AG08396 (cell line): Measurements from ENCODE around the gene ADORA2B.
"Not testable (repeated sequence)": the region's sequence is repeated elsewhere in the genome, so short reads cannot be mapped to it uniquely, and the experiment has no call there.

Experiments
- DNase-seq: peaks from one replicate; pipeline ENCODE4 v3.0.0; 2012; ENCODE audit warnings: low spot score, mixed read lengths

Gene ADORA2B

DNA sequence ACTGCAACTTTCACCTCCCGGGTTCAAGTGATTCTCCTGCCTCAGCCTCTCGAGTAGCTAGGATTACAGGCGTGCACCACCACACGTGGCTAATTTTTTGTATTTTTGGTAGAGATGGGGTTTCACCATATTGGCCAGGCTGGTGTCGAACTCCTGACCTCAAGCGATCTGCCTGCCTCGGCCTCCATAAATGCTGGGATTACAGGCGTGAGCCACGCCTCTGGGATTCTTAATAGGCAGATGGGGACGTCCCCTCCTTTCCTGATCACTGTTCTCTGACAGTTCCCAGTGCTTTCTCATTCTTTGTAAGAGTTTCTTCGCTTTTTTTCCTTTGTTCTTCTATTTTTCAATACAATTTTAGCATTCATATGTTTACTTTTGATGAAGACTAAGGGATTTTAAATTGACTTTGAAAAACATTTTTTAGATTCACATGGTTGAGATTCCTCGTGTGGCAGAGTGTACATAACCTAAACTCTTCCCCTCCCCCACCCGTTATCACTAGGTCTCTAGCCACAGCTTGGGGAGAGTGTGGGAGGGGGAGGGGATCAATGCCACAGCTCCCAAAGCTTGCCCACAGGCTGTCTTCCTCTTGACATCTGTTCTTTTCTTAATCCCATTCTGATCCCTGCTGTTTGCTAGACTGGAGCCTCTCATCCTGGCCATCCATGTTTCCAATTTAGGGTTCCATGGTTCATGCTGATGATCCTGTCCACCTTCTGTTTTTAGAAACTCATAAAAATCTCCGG, 11.0 kb downstream of the ADORA2B start:
- DNase-seq, result no peak

DNA sequence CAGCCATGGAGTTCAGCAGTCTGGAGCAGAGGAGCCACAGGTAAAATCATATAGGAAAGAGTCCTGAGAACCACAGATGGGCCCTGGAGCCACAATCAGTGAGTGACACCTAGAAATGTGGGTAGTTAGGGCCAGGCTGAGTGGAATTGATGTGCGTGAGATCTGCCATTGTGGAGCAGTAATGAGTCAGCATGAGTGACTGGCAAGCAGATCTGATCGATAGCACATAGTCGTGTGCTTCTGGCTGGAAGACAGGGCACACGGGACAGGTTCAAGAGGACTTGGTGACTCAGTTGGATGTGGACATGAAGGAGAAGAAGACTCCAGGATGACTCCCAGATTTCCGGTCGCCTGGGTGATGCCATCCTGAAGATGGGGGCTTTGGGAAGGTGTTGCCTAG, 12.3 kb downstream of the ADORA2B start:
- DNase-seq, result no peak

DNA sequence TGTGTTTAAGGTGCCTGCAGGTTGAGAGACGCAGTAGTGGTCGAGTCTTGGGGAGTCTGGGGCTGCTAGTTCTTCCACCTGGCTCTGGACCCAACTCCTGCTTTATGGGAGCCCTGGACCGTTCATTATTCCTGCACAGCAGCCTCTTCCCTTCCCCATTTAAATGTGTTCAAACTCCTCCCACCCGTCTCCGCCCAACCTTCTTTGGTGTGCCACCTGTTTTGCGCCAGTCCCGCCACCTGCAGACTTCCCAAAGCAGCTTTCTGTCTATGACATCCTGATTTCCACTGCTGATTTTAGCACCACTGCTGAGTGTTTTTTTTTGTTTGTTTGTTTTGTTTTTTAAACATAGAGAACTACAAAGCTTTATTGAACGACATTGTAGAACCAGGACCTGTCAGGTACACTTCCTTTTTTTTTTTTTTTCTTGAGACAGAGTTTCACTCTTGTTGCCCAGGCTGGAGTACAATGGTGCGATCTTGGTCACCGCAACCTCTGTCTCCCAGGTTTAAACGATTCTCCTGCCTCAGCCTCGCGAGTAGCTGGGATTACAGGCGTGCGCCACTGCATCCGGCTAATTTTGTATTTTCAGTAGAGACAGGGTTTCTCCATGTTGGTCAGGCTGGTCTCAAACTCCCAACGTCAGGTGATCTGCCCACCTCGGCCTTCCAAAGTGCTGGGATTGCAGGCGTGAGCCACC, 12.8 kb downstream of the ADORA2B start:
- DNase-seq, result no peak

DNA sequence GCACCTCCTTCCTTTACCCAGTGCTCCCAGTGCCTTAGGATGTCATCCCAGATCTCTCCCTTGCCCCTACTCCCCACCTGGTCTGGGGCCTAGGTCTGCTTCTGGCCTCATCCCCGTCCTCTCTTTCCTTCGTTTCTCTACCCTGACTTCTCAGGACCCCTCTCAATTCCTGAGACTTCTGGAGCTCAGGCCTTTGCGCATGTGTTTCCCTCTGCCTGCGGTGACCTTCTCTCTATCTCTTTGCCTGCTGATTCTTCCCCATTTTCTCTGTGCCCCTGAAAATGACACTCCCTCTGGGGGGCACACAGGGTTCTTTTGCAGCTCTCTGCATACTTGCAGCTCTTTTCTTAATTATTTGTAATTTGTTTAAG, 13.5 kb downstream of the ADORA2B start:
- no peak for DNase-seq

DNA sequence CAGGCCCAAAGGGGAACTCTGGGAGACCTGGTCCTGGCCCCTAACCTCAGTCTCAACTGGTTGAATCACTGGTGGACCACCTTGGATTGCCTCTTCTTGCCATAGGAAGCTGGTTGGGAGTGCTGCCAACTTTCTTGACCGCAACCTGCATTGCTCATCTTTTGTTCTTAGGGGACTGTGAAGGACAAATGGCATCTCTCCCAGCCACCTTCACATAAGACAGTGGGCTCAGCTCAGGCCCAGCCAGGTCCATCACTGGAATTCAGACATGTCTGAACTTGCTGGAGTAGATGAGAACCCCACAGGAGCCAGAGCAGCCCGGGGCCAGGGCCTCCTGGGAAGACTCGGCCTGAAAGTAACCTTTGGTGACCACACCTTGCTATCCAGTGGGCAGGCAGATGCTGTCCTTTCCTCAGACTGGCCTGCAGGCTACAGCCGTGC, 18.8 kb downstream of the ADORA2B start:
- no peak for DNase-seq

DNA sequence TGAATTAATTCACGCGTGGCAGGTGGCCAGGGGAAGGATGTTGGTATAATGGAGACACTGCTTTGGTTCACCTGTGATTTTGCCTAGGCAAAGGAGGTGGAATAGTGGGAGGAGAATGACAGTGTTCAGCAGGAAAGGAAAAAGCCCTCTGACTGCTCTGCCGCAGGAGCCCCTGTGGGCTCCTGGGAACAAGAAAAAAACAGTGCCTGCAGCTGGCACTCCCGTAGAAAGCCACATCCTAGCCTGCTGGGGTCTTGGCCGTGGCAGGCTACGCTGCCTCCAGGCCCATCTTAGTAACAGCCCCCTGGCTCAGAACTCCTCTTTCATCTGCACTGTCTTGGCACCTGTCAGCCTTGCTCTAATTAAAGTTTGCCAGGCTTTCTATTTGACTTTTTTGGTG, 20.6 kb downstream of the ADORA2B start:
- no peak for DNase-seq

DNA sequence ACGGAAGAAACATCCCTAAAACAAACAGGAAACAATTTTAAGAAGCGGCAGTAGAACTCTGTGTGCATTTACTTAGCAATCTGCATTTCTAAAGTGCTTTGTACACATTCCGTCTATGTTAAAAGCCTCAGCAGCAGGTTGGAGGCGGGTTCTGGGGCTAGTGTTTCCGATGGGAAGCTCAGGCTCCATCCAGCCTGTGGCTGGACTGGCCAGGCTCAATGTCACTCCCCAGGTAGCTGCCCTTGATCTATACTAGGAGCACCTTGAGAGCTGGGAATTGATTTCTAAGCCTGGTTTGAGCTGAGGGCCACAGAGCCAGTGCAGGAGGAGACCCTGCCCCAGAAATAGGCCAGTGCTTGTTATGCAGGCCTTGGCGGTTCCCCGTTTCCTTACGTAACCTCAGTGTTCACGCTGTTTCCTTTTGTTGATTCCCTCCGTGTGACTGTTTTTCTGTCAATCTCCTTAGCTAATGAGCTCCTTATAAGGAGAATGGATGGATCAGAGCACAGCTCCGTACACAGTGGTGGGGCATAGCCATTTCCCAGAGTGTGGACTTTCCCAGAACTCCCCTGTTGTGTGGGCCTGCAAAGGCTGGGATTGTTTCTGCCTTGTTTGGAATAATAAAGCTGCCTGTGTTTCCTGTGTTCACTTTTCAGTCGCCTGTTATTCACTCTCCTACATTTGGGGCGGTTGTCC, 21.4 kb downstream of the ADORA2B start:
- DNase-seq, result no peak

DNA sequence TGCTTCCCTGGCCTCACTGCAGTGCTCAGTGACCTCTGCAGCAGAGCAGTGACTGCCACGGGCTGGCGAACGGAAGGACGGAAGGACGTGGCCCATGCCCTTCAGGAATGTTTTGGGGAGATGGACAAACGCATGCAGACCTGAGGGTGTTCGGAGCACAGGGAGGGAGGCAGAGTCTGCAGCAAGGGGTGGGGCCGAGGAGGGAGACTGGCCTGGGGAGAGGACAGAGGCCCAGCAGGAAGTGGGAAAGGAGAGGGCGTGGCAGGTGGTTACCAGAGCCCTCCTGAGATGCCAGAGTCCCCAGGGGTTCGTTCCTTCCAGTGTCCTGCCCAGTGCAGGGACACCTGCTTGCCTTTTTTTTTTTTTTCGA, 21.9 kb downstream of the ADORA2B start:
- DNase-seq, result no peak

DNA sequence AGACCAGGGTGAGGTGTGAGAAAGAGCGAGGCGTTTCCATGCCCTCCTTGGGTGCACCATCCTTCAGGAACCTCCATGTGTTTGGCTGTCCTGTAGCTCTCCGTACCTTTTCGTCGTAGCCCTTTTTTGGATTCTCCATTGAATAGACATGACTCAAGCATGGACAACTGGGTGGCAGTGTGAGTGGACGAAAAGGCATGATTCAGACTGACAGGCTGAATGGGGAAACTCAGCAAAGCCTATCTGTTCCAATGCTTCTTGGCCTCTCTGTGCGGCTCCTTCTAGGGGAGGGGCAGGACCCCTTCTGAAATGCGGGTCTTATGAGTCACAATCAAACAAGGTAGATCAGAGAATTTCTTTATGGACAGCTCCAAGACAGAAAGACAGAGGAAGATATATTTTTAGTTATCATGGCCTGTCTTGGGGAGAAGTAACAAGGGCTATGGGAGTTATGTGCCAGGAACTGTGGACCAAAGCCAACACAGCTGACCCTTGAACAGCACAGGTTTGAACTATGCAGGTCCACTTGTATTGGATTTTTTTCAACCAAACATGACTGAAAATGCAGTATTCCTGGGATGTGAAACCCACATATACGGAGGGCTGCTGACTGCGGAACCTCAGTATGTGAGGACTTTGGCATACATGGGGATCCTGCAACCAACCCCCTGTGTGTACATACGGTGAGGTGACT, 22.9 kb downstream of the ADORA2B start:
- no peak for DNase-seq

DNA sequence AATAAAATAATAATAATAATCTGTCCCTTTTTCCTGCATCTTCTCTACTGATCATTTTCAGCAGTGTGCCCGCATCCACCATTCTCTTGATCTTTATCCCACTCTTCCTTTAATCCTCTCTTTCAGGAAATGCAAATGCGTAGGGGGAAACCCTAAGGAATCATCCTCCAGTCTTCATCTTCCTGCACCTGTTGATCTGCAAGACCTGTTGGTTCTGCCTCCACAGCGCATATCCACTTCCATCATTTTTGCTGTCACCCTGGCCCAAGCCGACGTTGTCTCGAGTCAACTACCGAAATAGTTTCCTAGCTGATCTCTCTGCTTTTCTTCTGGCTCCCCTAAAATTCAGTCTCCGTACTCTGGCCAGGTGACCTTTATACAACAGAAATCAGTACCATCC, 24.5 kb downstream of the ADORA2B start:
- DNase-seq, result no peak

DNA sequence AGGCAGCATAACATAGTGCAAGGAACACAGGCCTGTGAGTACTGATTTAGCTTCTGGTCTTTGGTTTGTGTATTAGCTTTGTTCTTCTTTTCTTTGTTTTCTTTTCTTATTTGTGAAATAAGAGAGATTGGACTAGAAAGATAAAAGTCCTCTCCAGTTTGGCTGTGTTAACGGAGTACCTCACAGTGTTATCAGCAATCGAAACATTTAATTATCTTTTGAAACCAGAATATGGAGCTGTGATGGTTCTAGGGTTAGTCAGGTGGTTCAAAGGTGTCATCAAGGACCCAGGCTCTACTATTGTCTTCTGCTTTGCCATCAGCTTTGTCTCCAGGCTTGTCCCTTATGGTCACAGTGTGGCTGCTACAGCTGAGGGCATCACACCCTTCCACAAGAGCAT, 25.6 kb downstream of the ADORA2B start:
- no peak for DNase-seq

DNA sequence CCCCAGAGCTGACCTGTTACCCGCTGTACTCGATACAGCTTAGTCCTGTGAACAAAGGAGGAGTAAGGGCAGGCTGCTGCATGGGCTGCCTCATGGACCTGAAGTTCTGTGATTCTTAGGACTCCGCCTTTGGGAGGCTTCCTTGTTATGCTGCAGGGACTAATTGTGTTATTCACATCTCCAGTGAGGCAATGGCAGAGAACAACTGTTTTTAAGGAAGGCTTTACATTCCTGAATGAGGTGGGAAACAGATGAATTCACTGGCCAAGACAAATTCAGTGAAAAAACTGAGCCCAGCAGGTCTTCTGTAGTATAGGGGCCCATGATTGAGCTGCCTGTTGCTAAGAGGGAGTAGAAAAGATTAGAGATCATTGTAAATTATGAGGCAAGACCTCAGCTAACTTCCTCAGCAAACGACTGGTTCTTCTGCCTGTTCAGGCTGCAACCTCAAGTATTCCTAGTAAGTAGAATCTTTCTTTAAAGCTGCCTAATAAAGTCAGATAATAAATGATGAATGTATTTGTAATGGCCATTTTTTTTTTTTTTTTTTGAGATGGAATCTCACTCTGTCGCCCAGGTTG, 26.3 kb downstream of the ADORA2B start:
- DNase-seq, result no peak

DNA sequence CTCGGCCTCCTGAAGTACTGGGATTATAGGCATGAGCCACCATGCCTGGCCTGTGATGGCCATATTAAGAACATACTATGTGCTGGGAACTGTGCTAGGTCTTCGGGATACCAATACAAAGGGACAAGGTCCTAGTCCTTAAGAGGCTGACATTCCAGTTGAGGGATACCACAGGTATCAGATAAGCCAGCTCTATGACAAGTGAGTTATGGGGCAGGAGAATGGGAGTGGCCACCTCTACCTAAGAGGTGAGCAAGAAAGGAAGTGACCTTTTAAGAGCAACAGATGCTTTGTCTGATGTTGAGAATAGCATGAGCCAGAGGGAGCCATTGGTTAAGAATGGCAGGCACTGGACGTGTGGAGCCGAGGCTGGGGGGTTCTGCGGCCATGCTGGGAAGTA, 27.0 kb downstream of the ADORA2B start:
- no peak for DNase-seq

DNA sequence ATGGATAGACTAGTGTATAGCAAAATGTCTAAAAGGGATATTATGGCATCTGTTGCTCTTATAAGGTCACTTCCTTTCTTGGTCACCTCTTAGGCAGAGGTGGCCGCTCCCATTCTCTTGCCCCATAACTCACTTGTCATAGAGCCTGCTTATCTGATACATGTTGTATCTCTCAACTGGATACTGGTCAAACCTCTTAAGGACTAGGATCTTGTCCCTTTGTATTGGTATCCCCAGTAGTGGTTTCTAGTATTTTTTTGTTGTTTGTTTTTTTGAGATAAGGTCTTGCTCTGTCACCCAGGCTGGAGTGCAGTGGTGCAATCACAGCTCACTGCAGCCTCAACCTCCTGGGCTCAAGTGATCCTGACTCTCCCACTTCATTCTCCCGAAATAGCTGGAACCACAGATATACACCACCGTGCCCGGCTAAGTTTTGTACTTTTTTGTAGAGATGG, 27.6 kb downstream of the ADORA2B start:
- DNase-seq, result no peak

DNA sequence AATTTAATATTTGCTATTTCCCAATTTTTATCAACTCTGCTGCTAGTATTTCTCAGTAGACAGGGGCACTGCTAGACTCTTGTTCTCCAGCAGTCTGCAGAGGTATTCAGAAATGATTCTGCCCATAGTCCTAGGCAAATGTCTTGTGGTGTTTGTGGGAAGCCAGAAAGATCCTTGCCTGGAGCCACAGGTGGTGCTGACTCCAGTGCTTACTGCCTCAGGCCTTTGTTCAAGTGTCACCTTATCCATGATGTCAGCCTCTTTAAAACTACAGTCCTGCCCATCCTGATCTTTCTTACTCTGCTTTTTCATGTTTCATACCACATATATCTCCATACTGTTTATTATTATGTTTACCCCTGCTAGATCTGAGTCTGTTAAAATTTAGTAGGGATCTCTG, 28.1 kb downstream of the ADORA2B start:
- DNase-seq, result no peak

DNA sequence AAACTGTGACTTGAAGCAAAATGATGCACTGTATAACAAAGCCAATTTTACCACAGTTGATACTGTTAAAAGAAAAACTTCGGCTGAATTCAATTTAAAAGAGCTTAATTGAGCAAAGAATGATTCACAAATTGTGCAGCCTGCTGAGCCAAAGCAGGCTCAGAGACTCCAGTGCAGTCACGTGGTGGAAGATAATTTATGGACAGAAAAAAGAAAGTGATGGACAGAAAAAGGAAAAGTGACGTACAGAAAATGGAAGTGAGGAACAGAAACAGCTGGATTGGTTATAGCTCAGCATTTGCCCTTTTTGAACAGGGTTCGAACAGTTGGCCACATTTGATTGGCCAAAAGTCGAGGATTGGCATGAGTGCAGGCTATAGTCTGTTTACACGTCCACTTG, 28.9 kb downstream of the ADORA2B start:
- DNase-seq, result no peak

DNA sequence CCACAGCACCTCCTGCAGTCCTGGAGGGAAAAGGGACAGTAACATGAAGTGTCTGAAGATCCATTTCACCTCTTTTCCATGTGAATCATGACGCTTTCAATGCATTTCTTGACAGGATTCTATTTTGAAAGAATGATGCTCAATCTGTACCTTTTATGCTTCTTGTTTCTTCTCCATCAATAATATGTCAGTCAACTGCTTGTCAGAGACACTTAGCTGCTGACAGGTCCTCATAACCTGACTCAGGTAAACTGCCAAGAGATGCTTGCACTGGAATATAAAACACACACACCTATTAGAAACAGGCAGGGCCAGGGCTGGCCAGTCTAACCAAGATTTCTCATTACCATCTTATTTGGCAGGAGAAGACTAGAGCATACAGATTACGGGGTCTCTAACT, 33.0 kb downstream of the ADORA2B start:
- no peak for DNase-seq

DNA sequence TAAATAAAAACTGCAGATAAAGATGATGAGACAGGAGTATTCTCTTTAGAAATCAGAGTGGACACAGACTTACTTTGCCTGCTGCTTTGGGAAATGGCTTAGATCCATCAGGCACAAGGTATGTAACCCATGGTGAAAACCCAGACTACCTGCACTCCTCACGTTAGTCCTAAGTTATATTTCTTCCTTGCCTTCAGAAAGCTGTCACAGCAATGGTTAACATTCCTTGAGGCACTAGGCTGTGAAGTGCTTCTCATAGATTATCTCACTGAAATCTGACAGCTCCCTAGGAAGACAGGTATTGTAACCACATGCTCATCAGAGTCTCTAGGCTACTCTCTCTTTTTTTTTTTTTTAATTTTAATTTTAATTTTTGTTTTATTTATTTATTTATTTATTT, 33.7 kb downstream of the ADORA2B start:
- no peak for DNase-seq

DNA sequence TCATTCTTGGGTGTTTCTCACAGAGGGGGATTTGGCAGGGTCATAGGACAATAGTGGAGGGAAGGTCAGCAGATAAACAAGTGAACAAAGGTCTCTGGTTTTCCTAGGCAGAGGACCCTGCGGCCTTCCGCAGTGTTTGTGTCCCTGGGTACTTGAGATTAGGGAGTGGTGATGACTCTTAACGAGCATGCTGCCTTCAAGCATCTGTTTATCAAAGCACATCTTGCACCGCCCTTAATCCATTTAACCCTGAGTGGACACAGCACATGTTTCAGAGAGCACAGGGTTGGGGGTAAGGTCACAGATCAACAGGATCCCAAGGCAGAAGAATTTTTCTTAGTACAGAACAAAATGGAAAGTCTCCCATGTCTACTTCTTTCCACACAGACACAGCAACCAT, 34.1 kb downstream of the ADORA2B start:
- DNase-seq, result not testable (repeated sequence)

DNA sequence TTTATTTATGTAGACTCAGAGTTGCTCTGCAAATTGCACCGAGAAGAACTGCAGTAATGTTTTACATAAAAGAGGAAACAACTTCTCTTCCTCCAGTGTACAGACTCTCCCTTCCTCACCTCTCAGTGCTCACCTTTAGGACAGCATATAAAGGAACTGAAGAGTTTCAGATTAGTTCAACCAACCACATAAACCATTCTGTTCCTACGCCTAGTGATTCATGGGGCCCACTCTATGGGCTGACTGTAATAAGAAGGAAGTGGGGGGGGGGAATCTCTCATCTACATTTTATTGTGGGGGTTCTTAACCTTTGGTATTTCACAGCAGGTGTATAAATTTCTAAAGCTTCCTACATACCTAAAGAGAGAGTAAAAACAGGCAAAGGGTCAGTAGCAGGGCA, 36.3 kb downstream of the ADORA2B start:
- DNase-seq, result no peak

DNA sequence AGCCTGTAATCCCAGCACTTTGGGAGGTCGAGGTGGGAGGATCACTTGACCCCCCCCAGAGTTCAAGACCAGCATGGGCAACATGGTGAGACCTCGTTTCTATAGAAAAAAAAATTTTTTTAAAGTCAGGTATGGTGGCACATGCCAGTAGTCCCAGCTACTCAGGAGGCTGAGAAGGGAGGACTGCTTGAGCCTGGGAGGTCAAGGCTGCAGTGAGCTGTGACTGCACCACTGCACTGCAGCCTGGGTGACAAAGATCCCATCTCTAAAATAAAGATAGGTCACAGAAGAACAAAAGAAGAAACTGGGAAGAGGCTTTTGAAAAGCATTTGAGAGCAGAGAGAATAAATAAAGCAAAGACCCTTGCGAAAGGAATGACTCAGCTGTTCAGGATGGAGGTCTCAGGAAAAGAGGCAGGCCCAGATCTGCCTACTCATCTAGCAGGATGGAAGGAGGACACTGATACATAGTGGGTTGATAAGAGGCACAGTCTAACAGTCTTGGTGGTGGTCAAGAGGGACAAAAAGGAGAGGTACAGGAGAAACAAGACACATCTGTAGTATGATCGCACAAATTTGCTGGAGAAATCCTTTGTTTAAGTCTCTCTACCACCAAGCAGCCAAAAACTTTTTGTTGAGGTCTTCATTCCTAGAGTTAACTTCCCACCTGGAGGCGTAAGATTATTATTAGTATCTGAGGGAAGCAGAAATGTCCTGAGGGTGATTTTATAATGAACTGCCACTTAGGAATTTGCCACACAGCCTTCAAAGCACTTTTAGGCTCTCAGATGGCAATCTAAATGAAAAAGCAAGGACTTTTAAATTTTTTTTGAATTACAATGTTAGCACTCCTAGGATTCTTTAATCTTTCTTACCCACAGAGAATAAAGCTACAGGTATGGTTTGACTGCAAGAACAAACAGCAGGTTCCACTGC, 37.0 kb downstream of the ADORA2B start:
- peak; percentile 49 for DNase-seq
